ENCODE measurements around the gene EBF3. TPM values are rescaled to one million over a fixed set of nuclear protein-coding genes. Genes with fewer than 3 reads are reported as not detected.

The EBF3 gene
- total and polyA plus RNA-seq, 3 experiments from 2014 or later: not detected

GRCh38 chr10:129847741-129848483 lies 116.2 kb downstream of the EBF3 start:
- Mint-ChIP-seq H3K4me3 (no peak overlapping the region), H3K27me3 (peaks cover 6 to 10% of the 10 kb centered on the region in 2 donors), H3K27ac (no peak overlapping the region), H3K9me3 (peaks cover 0 to 1% (median 0%) of the 10 kb centered on the region in 5 donors), H3K36me3 (no peaks in the 10 kb centered on the region), H3K4me1 (no peaks in the 10 kb centered on the region)
- Histone ChIP-seq H3K36me3 (ENCODE audit: insufficient read depth, low read length) (no peaks in the 10 kb centered on the region), H3K27ac (ENCODE audit: low read depth, low read length) (no peak overlapping the region), H3K9me3 (ENCODE audit: low read length) (no peaks in the 10 kb centered on the region), H3K27me3 (ENCODE audit: insufficient read depth, low read length, poor library complexity, severe bottlenecking) (no peaks in the 10 kb centered on the region), H3K4me1 (ENCODE audit: insufficient read depth, low read length) (no peaks in the 10 kb centered on the region), H3K4me3 (ENCODE audit: low read length) (no peak overlapping the region)
- DNase-seq: no peak
- ChIA-PET CTCF (no interaction called here), POLR2A (no interaction called here)

GRCh38 chr10:129846991-129847391 lies 117.1 kb downstream of the EBF3 start:
- H3K4me1 ChIP-seq (ENCODE audit: insufficient read depth, low read length): no peaks in the 10 kb centered on the region
- no peak overlapping the region for H3K4me3 ChIP-seq (ENCODE audit: low read length)
- no peak overlapping the region for H3K27ac ChIP-seq (ENCODE audit: low read depth, low read length)
- H3K9me3 ChIP-seq (ENCODE audit: low read length): no peaks in the 10 kb centered on the region
- no peak overlapping the region for H3K27ac Mint-ChIP-seq
- H3K27me3 ChIP-seq (ENCODE audit: insufficient read depth, low read length, poor library complexity, severe bottlenecking): no peaks in the 10 kb centered on the region
- no peak overlapping the region for H3K4me3 Mint-ChIP-seq
- peaks cover 2 to 10% of the 10 kb centered on the region in 2 donors for H3K27me3 Mint-ChIP-seq
- H3K36me3 Mint-ChIP-seq: no peaks in the 10 kb centered on the region
- peaks cover 0 to 1% (median 0%) of the 10 kb centered on the region in 5 donors for H3K9me3 Mint-ChIP-seq
- no peak for DNase-seq
- no peaks in the 10 kb centered on the region for H3K36me3 ChIP-seq (ENCODE audit: insufficient read depth, low read length)
- H3K4me1 Mint-ChIP-seq: no peaks in the 10 kb centered on the region
- ChIA-PET POLR2A (no interaction called here), CTCF (no interaction called here)

- Mint-ChIP-seq H3K4me3 (no peak overlapping the region), H3K4me1 (no peaks in the 10 kb centered on the region), H3K27me3 (peaks cover 2 to 3% of the 10 kb centered on the region in 2 donors), H3K9me3 (peaks cover 0 to 5% (median 0%) of the 10 kb centered on the region in 5 donors), H3K27ac (no peak overlapping the region), H3K36me3 (no peaks in the 10 kb centered on the region)
- Histone ChIP-seq H3K9me3 (ENCODE audit: low read length) (no peaks in the 10 kb centered on the region), H3K4me1 (ENCODE audit: insufficient read depth, low read length) (no peaks in the 10 kb centered on the region), H3K27ac (ENCODE audit: low read depth, low read length) (no peak overlapping the region), H3K4me3 (ENCODE audit: low read length) (no peak overlapping the region), H3K36me3 (ENCODE audit: insufficient read depth, low read length) (no peaks in the 10 kb centered on the region), H3K27me3 (ENCODE audit: insufficient read depth, low read length, poor library complexity, severe bottlenecking) (no peaks in the 10 kb centered on the region)
- POLR2A ChIA-PET: no interaction called here
- no peak for DNase-seq
- CTCF ChIA-PET: no interaction called here
Observed at GRCh38 chr10:129845111-129845753, 118.8 kb downstream of the EBF3 start.

- POLR2A ChIA-PET: no interaction called here
Observed at GRCh38 chr10:129844216-129844766, 119.8 kb downstream of the EBF3 start.

GRCh38 chr10:129843702-129844101 lies 120.4 kb downstream of the EBF3 start:
- CTCF ChIA-PET: no interaction called here
- no peaks in the 10 kb centered on the region for H3K4me1 Mint-ChIP-seq
- peaks cover 0 to 5% (median 0%) of the 10 kb centered on the region in 5 donors for H3K9me3 Mint-ChIP-seq
- no peak overlapping the region for H3K27ac Mint-ChIP-seq
- Histone ChIP-seq H3K36me3 (ENCODE audit: insufficient read depth, low read length) (no peaks in the 10 kb centered on the region), H3K27ac (ENCODE audit: low read depth, low read length) (no peak overlapping the region), H3K4me1 (ENCODE audit: insufficient read depth, low read length) (no peaks in the 10 kb centered on the region), H3K9me3 (ENCODE audit: low read length) (no peaks in the 10 kb centered on the region), H3K27me3 (ENCODE audit: insufficient read depth, low read length, poor library complexity, severe bottlenecking) (no peaks in the 10 kb centered on the region), H3K4me3 (ENCODE audit: low read length) (no peak overlapping the region)
- H3K4me3 Mint-ChIP-seq: no peak overlapping the region
- no peak for DNase-seq
- peaks cover 2 to 3% of the 10 kb centered on the region in 2 donors for H3K27me3 Mint-ChIP-seq
- H3K36me3 Mint-ChIP-seq: no peaks in the 10 kb centered on the region
- POLR2A ChIA-PET: no interaction called here

More at GRCh38 chr10:129844216-129844766, 119.8 kb downstream of the EBF3 start:
- Mint-ChIP-seq H3K27ac (no peak overlapping the region), H3K27me3 (peaks cover 2 to 3% of the 10 kb centered on the region in 2 donors), H3K36me3 (no peaks in the 10 kb centered on the region), H3K4me1 (no peaks in the 10 kb centered on the region), H3K4me3 (no peak overlapping the region), H3K9me3 (peaks cover 0 to 5% (median 0%) of the 10 kb centered on the region in 5 donors)
- no peak overlapping the region for H3K27ac ChIP-seq (ENCODE audit: low read depth, low read length)
- H3K9me3 ChIP-seq (ENCODE audit: low read length): no peaks in the 10 kb centered on the region
- no peaks in the 10 kb centered on the region for H3K27me3 ChIP-seq (ENCODE audit: insufficient read depth, low read length, poor library complexity, severe bottlenecking)
- no peaks in the 10 kb centered on the region for H3K36me3 ChIP-seq (ENCODE audit: insufficient read depth, low read length)
- no peak overlapping the region for H3K4me3 ChIP-seq (ENCODE audit: low read length)
- no peaks in the 10 kb centered on the region for H3K4me1 ChIP-seq (ENCODE audit: insufficient read depth, low read length)
- DNase-seq: no peak
- CTCF ChIA-PET: no interaction called here

GRCh38 chr10:129843131-129843541 lies 120.9 kb downstream of the EBF3 start:
- Mint-ChIP-seq H3K4me3 (no peak overlapping the region), H3K27ac (no peak overlapping the region), H3K9me3 (peaks cover 0 to 5% (median 0%) of the 10 kb centered on the region in 5 donors), H3K36me3 (no peaks in the 10 kb centered on the region), H3K27me3 (peaks cover 2 to 3% of the 10 kb centered on the region in 2 donors), H3K4me1 (no peaks in the 10 kb centered on the region)
- ChIA-PET POLR2A (no interaction called here), CTCF (no interaction called here)
- no peak for DNase-seq
- Histone ChIP-seq H3K4me1 (ENCODE audit: insufficient read depth, low read length) (no peaks in the 10 kb centered on the region), H3K36me3 (ENCODE audit: insufficient read depth, low read length) (no peaks in the 10 kb centered on the region), H3K9me3 (ENCODE audit: low read length) (no peaks in the 10 kb centered on the region), H3K27me3 (ENCODE audit: insufficient read depth, low read length, poor library complexity, severe bottlenecking) (no peaks in the 10 kb centered on the region), H3K4me3 (ENCODE audit: low read length) (no peak overlapping the region), H3K27ac (ENCODE audit: low read depth, low read length) (no peak overlapping the region)

- H3K4me3 ChIP-seq (ENCODE audit: low read length): no peak overlapping the region
- ChIA-PET POLR2A (no interaction called here), CTCF (no interaction called here)
- Mint-ChIP-seq H3K9me3 (peaks cover 0 to 5% (median 0%) of the 10 kb centered on the region in 5 donors), H3K4me1 (no peaks in the 10 kb centered on the region), H3K27me3 (peaks cover 0 to 3% of the 10 kb centered on the region in 2 donors), H3K36me3 (no peaks in the 10 kb centered on the region), H3K27ac (no peak overlapping the region), H3K4me3 (no peak overlapping the region)
- no peaks in the 10 kb centered on the region for H3K27me3 ChIP-seq (ENCODE audit: insufficient read depth, low read length, poor library complexity, severe bottlenecking)
- H3K36me3 ChIP-seq (ENCODE audit: insufficient read depth, low read length): no peaks in the 10 kb centered on the region
- no peak overlapping the region for H3K27ac ChIP-seq (ENCODE audit: low read depth, low read length)
- DNase-seq: no peak
- no peaks in the 10 kb centered on the region for H3K4me1 ChIP-seq (ENCODE audit: insufficient read depth, low read length)
- no peaks in the 10 kb centered on the region for H3K9me3 ChIP-seq (ENCODE audit: low read length)
Observed at GRCh38 chr10:129842031-129842430, 122.0 kb downstream of the EBF3 start.

GRCh38 chr10:129841590-129841989 lies 122.5 kb downstream of the EBF3 start:
- H3K4me1 ChIP-seq (ENCODE audit: insufficient read depth, low read length): no peaks in the 10 kb centered on the region
- Mint-ChIP-seq H3K4me1 (no peaks in the 10 kb centered on the region), H3K36me3 (no peaks in the 10 kb centered on the region), H3K27me3 (peaks cover 0 to 3% of the 10 kb centered on the region in 2 donors), H3K27ac (no peak overlapping the region), H3K4me3 (no peak overlapping the region), H3K9me3 (peaks cover 0 to 5% (median 0%) of the 10 kb centered on the region in 5 donors)
- ChIA-PET CTCF (no interaction called here), POLR2A (no interaction called here)
- no peaks in the 10 kb centered on the region for H3K9me3 ChIP-seq (ENCODE audit: low read length)
- no peak overlapping the region for H3K27ac ChIP-seq (ENCODE audit: low read depth, low read length)
- no peaks in the 10 kb centered on the region for H3K36me3 ChIP-seq (ENCODE audit: insufficient read depth, low read length)
- H3K4me3 ChIP-seq (ENCODE audit: low read length): no peak overlapping the region
- no peak for DNase-seq
- H3K27me3 ChIP-seq (ENCODE audit: insufficient read depth, low read length, poor library complexity, severe bottlenecking): no peaks in the 10 kb centered on the region
